LoVo (cell line): Measurements from ENCODE around the gene AHCYL2.
"Not testable (repeated sequence)": the region's sequence is repeated elsewhere in the genome, so short reads cannot be mapped to it uniquely, and the experiment has no call there.

Source experiments
- DNase-seq: peaks from one replicate; pipeline ENCODE4 v3.0.0-alpha.2; 2016; ENCODE audit warnings: low spot score

AHCYL2 gene

DNA sequence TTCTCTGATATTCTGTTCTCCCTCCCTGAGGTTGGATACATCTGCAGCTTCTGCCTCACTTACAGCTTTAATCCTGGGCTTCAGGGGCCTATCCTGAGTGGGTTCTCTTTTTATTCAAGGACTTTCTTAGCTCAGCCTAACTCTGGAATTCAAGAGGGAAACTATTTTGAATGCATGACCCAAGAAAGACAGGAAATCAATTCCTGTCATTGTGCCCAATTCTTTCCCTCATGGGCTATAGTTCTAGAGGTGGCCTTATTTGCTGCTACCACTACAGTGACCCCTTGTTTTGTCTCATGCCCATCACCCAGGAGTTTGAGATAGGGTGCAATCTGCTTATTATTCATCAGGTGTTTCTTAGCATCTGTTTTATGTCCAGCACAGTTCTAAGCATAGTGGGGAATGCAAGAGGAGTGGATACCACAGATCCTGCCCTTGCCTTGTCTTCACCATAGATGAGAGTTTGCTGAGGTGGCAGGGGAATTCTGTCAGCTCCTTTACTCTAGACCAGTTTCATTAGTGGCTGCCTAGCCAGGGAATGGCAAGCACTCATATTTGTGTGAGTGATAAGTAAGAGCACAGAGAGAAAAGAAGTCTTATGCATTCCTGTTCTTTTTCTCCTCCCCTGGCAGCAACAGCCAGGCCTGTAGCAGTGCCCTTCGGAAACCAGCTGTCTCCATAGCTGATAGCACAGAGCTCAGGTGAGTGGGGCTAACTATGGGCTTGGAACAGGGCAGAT is 228.8 kb downstream of the AHCYL2 start:
- no peak for DNase-seq

DNA sequence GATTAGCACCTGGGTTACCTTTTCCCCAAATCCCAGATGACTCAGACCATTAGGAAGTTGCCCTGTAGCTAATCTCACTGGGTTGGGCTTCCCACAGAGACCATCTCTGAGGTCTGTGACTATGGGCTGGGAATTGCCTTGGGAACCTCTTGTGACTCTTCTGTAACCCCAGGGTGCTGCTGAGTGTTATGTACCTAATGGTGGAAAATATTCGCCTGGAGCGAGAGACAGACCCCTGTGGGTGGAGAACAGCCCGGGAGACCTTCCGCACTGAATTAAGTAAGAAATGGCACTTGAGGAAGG is 229.4 kb downstream of the AHCYL2 start:
- DNase-seq = peak; percentile 58

DNA sequence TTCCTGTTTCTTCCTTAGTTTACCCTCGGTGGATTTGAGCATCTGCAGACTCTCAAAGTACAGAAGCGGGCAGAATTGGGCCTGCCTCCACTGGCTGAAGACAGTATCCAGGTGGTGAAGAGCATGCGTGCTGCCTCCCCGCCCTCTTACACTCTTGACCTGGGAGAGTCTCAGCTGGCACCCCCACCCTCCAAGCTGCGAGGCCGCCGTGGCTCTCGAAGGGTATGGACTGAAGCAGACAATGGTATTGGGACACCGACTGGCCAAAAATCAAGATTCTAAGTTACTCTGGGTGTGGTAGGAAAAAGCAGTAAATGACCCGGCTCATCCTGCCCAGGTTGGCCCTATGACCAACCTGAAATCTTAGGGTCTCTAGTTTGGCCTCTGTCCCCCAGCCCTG is 231.6 kb downstream of the AHCYL2 start:
- DNase-seq = no peak

DNA sequence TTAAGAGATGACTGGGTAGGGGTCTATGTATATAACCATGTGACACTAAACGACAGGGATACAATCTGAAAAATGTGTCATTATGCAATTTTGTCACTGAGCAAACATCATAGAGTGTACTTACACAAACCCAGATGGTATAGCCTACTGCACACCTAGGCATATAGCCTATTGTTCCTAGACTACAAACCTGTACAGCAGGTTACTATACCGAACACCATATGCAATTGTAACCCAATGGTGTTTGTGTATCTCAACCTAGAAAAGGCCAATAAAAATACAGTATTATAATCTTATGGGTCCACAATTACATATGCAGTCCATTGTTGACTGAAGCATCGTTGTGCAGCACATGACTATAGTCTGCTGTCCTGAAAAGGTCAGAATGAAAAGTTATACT is 232.3 kb downstream of the AHCYL2 start:
- DNase-seq = no peak

DNA sequence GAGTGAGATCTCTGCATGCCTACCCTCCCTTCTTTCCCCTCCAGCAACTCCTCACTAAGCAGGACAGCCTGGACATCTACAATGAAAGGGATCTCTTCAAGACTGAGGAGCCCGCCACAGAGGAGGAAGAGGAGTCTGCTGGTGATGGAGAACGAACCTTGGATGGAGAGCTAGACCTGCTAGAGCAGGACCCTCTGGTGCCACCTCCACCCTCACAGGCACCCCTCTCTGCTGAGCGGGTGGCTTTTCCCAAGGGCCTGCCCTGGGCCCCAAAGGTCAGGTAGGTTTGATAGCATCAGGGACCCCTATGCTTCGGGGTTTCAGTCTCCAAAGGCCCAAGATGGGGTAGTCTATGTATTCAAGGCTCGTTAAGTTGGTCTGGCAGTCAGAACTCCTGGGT is 233.3 kb downstream of the AHCYL2 start:
- DNase-seq = no peak

DNA sequence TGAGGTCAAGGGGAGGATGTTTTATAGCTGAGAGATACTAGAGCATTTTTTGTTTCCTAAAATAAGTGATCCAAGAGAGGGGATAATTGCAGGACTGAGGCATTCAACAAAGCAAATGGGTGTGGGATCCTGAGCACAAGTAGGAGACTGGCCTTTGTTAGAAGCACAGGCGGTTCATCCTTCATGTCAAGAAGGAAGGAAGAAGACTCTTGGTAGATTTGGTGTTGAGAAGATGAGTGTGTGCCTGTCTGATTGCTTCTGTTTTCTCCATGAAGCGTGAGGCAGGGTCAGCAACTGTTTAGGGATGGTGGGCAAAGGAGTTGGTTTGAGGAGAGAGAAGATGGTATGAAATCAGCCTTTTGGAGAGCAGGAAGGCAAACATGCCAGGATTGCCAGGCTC is 237.0 kb downstream of the AHCYL2 start:
- DNase-seq = no peak

DNA sequence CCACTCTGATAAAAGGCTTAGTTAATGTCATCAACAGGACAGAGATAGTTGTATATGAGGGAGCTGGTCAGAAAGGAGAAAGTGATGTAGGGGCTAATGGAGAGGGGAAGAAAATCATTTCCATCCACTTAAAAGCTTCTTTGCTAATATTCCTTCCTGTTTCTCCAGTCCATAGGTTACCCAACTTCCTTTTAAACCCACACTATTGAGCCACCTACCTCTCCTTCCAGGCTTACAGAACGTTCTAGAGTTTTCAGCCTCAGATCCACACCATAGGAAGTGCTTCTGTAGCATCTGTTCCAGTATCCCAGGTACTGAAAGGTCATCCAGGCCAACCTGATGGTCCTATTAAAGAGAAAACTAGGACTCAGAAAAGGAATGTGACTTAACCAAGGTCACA is 237.6 kb downstream of the AHCYL2 start:
- no peak for DNase-seq

DNA sequence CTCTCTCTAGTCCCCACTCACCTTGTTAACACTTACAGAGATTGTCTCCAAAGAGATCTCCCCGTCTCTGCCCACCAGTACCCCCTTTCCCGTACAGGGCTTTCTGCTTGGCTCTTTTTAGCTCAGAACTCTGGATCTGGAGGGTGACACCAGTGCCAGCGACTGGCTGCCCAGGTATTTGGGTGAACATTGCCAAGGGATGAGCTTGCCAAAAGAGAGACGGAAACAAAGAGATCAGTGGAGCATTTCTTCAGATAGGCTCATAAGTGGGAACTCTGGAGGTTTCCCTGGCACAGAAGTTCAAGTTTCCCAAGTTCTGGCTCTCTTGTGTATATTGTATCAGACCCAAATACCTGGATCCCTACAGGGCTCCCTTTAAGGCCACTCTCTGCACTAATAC is 239.4 kb downstream of the AHCYL2 start:
- DNase-seq = no peak

DNA sequence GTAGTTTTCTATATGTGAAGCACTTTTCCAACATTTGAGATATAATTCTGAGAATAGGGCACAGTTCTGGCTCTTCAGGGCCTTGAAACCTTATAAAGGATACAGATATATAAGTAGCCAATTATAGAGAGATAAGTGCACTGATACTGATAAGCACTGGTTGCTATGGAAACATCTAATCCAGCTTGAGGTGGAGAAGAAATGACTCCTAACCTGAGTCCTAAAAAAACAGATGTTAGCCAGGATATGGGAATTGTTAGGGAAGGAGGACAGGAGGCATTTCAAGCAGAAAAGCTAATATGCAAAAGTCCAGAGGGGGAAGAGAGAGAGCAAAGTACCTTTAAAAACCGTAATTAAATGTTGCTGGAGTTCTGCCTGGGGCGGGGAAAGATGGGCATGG is 240.2 kb downstream of the AHCYL2 start:
- DNase-seq = no peak

DNA sequence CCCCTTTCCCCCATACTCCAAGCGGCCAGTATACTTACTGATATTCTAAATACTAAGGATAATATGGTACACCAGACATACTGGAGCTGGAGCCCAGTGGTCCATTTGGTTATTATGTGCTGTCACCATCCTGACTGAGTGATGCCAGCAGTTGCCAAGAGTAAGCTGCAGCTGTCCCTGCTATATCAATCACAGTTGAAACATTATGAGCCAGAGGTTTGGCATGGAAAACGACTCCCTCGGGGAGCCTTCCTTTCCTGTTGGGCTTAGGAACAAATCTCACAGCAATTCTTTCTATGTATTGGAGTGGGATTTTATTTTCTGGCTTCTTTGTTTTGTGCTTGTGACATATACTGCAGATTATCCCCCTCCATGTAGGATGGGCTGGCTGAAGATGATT is 242.0 kb downstream of the AHCYL2 start:
- no peak for DNase-seq

DNA sequence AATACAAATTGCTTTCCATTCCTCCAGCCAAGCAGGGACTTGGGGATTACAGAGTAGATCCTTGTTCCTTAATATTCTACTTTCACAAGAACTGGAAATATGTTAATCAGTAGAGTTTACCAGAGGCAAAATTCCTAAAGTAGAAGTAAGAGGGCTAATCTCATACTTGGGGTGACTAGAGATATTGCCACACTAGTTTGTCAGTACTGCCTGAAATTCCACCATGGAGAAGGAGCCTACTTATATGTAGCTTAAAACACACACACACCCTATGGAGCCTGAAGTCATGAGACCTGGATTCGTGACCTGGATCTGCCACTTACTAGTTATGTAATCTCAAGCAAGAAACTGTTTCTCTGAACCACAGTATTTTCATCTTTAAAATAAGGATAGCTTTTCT is 243.3 kb downstream of the AHCYL2 start:
- no peak for DNase-seq

DNA sequence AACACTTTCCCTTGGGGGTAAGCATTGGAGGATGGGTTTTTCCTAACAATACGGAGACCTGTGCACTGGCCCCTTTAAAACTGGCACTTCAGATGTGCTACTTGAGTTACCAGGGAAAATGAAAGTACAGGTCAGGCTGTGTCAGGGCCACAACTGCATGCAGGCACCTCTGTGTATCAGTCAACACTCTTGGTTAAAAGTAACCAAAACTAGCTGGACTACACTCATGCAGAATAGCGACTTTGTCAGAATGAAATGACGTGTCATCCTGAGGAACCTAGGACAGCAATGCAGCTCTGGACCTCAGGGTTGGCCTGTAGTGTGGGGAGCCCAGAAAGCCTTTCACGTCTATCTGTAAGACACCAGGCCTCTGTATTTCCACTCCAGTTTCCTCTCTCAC is 243.7 kb downstream of the AHCYL2 start:
- no peak for DNase-seq

DNA sequence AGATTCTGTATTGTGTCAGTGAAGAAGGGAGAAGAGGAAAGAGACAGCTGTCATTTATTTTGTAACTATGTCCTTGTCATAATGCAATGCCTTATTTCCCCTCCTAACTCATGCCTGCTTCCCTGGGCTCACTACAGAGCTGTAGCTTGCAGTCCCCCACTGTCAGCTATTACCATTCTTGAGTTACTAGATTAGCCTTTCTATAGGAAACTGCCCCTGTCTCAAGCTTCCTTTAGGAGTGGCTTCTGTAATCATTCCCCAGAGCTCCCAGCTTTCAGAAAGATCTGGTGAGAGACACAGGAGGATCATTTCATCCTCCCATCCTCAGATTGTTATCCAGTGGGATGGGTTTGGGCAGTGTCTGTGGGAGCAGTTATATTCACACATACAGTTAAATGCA is 245.1 kb downstream of the AHCYL2 start:
- DNase-seq = no peak

DNA sequence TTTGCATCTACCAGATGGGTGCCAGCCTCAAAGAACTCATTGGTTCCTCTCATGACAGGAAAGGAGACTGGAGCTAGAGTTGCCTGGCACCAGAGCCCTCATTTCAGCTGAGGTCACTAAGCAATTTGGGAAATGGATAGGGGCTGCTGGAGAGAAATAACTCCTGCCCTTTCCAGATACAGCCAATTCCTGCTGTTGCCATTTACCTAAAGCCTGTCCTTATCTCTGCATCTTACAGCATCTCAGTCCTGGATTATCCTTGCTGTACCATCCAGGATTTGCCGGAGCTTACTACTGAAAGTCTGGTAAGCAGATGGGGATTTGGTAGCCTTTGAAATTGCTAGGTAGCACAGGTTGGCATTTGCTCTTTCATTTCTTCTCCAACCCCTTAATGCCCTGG is 245.6 kb downstream of the AHCYL2 start:
- no peak for DNase-seq

DNA sequence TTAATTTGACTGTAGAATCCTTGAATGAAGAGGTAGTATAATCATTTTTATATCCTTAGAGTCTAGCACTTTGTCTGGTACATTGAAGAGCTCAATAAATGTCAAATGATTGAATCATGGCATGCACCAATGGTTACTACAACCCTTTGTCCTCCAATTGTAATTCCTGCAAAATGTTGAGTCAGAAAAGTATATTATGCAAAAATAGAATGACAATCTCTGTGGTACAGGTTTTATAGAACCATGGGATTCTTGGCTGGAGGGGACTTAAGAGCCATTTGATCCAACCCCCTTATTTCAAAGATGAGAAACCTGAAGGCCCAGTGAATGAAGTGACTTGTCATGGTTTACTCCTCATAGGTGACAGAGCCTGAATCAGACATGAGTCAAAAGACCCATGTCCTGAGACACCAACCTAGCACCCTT is 246.6 kb downstream of the AHCYL2 start:
- no peak for DNase-seq

DNA sequence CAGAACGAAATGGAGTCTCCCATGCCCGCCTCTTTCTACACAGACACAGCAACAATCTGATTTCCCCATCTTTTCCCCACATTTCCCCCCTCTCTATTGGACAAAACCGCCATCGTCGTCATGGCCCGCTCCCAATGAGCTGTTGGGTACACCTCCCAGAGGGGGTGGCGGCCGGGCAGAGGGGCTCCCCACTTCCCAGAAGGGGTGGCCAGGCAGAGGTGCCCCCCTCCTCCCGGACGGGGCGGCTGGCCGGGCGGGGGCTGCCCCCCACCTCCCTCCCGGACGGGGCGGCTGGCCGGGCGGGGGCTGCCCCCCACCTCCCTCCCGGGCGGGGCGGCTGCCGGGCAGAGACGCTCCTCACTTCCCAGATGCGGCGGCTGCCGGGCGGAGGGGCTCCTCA is 251.1 kb downstream of the AHCYL2 start:
- DNase-seq = not testable (repeated sequence)

DNA sequence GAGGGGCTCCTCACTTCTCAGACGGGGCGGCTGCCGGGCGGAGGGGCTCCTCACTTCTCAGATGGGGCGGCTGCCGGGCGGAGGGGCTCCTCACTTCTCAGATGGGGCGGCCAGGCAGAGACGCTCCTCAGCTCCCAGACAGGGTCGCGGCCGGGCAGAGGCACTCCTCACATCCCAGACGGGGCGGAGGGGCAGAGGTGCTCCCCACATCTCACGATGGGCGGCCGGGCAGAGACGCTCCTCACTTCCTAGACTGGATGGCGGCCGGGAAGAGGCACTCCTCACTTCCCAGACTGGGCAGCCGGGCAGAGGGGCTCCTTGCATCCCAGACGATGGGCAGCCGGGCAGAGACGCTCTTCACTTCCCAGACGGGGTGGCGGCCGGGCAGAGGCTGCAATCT is 251.6 kb downstream of the AHCYL2 start:
- DNase-seq = not testable (repeated sequence)
